GM18505 (cell line): ENCODE measurements around the gene GNL3.
A peak's percentile ranks its signal among the peaks of the same experiment; 100 is the strongest.

Source experiments
- ATAC-seq: cut with Tn5 transposase; IDR thresholded peaks from one replicate; pipeline ENCODE4 v1.9.1; 2021; ENCODE audit not compliant: unreplicated experiment
- POLR2A ChIP-seq: IDR thresholded peaks from 4 replicates; pipeline ENCODE4 v1.6.1; 2011; ENCODE audit warnings: borderline replicate concordance; ENCODE audit not compliant: insufficient read depth, insufficient read length; ENCODE audit errors: extremely low read depth

Gene GNL3

DNA sequence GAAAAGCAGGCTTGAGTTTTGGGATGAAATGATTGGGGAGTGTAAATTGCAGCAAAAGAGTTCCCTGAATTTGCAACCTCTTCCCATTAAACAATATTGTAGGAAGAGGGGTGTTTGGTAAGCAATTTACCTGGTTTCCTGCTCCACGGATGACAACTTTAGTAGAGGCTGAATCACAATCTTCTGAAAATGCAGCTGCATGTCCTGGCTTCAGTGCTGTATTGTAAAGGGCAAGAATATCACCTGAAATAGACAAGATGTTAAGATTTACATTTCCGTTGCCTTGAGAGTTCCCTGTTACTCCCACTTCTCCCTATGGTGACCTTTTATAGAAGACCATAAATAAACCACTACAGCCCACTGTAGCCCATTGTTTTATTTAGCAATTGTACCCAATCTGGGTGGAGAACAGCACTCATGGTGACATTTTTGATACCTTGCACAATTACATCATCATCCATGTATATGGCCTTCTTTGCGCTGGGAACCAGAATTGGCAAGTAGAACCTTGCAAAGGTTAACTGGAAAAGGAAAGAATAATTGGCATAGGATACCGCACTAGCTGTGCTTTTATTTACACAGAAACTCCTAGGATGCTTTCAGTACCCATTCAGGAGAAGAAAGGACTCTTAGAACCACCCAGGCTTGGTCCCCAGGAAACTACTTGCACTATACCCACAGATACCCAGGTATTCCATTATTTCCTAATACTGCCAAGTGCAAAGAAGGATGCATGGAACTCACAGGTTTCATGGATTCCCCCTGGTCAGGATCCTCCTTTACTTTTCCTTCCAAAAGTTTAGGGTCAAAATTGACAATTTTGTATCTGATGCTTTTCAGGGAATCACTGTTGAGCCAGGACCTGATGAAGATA lies 10.2 kb downstream of the GNL3 start:
- peak; percentile 26 for TF ChIP-seq POLR2A
- ATAC-seq: no peak

DNA sequence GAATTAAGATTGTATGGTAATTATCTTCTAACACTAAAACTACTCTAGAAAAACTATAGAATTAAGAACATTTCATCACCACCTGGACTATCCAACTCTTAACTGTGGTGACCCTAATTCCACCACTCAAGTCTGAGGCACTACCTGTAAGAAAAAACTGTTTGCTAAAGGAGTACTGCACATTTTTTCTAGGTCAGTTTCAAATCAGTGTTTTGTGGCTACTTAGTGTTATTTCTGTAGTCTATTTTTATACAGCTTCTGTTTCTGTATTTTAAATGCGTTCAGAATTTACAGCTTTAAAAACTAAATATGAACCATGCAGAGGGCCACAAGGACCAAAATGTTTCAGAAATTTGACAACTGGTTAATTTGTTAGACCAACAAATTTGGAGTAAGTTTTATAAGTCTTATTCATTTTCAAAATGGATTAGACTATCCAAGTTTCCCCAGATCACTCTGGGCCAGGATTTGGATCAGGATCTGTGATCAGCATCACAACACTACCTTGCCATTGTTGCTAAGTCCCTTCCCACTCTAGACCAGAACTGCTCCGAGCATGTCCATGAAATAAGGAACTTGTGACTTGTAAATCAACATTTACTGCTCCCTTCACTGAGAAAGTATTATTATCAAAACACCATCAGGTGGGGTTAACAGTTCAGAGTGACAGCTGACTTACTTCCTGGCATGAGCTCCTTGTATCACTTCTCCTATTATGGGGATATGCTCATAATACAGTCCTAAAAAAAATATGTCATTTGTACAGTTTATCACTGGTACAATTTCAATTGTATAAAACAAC lies 11.2 kb downstream of the GNL3 start:
- no peak for TF ChIP-seq POLR2A
- ATAC-seq: no peak

GRCh38 chr3:52697632-52697965 lies 11.8 kb downstream of the GNL3 start:
- no peak for TF ChIP-seq POLR2A

DNA sequence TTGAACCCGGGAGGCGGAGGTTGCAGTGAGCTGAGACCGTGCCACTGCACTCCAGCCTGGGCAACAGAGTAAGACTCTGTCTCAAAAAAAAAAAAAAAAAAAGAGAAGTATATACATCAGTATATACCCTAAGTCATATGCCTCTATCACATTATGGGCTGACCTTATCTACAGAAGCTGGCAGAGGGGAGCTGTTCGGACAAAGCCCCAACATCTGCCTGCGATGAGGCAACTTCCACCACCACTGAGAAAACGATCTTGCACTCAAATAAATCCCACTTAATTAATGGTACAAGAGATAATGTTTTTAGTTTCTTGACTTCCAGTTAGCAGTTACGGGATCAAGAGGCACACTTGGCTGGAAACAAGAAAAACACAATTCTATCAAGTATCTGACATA lies 17.5 kb downstream of the GNL3 start:
- no peak for ATAC-seq

More at GRCh38 chr3:52697632-52697965, 11.8 kb downstream of the GNL3 start:
- ATAC-seq: no peak

DNA sequence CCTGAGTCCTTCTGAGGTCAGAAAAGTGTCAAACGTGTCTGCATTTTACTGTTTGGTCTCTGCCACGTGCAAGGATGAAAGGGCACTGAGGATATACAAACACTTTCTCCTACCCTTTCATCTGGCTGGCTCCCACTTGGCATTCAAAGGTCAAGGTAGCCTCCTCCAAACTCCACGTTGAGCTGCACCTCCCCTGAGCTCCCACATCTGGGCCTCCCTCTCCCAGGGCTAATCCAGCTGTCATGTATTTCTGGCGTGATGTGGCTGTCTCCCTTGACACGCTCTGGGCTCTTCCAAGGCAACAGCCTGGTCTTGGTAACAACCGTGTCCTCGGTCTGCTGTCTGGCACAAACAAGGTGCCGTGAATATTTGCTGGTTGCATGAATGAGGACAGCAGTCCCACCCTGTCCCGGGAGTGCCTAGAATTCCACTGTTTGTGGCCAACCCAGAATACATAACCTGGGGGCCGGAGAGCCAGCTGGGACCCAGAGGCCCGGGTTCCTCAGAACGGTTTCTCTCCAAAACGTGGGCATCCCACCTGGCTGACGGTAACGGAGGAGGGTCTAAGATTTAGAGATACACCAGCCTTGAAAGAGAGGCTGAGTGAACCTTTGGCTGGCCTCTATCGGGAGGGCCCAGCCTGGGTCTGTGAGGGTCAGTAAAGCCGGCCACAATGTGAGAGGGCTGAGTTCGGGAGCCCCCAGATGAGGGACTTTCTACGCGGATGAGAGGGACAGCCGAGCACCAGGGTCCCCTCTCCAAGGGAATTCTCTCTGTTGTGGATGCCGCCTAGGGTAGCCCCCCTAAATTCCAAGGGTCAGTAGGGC lies 19.0 kb downstream of the GNL3 start:
- no peak for ATAC-seq
- TF ChIP-seq POLR2A: no peak

More for the DNA sequence above, 17.5 kb downstream of the GNL3 start:
- no peak for TF ChIP-seq POLR2A

DNA sequence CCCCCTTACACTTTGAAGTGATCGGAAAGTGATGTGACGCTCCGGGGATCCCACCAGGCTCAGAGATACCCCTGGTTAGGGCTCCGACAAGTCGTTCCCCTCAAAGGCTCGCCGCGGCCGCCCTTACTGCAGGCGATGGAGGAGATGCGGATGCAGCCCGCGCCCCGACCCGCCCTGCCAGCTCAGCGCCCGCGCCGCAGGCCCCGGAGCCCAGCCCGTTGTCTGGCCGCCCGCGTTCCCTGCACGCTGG lies 19.5 kb downstream of the GNL3 start:
- ATAC-seq: no peak
- no peak for TF ChIP-seq POLR2A

- ATAC-seq: peak; percentile 71
- TF ChIP-seq POLR2A: peak; percentile 81
Measured at GRCh38 chr3:52705688-52706686, 20.2 kb downstream of the GNL3 start, which contains the start of the genes GLT8D1 and SPCS1. TSS of gene GLT8D1 (minus strand) at chr3:52705791. CDS start at chr3:52700460, 5,331 bp downstream. TSS of gene SPCS1 (plus strand) at chr3:52706106. CDS start at chr3:52706247, 141 bp downstream.

- ATAC-seq: no peak
- no peak for TF ChIP-seq POLR2A
Measured at GRCh38 chr3:52707585-52707984, 21.8 kb downstream of the GNL3 start.

GRCh38 chr3:52710512-52710911 lies 24.7 kb downstream of the GNL3 start:
- no peak for TF ChIP-seq POLR2A
- ATAC-seq: no peak

DNA sequence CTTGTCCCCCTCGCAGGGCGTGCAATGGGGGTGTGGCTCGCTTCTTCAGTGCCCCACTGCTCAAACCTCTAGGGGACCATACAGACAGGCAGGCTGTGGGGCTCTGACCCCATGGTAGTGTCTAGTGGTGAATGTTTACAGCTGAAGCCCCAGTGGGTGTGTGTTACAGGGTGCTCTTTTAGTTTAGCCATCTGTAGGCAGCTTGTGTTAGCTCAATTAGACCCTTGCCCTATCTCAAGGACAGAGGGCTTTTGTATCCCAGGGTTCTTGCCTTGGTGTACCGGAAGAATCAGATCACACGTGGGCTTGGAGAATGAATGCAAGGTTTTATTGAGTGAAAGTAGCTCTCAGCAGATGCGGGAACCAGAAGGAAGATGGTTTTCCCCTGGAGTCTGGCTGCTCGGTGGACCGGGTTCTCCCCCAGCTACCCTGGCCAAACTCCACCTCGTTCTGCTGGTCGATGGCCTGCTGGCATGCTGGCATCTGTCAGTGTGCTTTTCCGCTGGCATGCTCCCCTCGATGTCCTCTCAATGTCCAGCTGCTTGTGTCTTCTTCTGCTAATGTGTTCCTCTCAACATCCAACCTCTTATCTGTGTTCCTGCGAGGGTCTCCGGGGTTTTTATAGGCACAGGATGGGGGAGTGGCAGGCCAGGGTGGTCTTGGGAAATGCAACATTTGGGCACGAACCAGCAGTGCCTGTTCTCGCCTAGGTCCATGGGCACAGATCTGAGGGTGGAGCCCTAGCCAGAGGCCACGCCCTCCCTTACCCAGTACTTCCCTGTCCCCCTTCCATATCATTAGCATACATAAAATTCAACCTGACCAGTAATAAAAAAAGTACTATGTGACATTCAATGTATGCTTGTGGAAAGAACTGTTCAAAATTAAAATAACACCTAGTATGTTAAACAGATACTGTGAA lies 26.7 kb downstream of the GNL3 start:
- no peak for ATAC-seq
- TF ChIP-seq POLR2A: no peak
